ENCODE measurements around the gene KRTAP19-2.
"Not testable (repeated sequence)": the region's sequence is repeated elsewhere in the genome, so short reads cannot be mapped to it uniquely, and the experiment has no call there.

KRTAP19-2 gene

GRCh38 chr21:30487336-30487735 is at the start of gene KRTAP19-2:
Gene KRTAP19-2, minus strand, starts transcription at chr21:30487436. Its CDS starts 88 bp downstream, at chr21:30487348.
- Histone ChIP-seq H3K9me3 (ENCODE audit: insufficient read depth, low read length) (no peaks in the 10 kb centered on the region), H3K36me3 (replicated peaks; ENCODE audit: low read depth, low read length) (no peaks in the 10 kb centered on the region), H2AFZ (ENCODE audit: low read depth, low read length) (no peak within 1 kb of the TSS), H3K4me3 (ENCODE audit: low read length) (no peak within 1 kb of the TSS), H4K20me1 (ENCODE audit: insufficient read depth, low read length) (no peaks in the 10 kb centered on the region), H3K4me2 (ENCODE audit: low read length) (no peak within 1 kb of the TSS), H3K9ac (ENCODE audit: low read length) (no peak within 1 kb of the TSS), H3K27ac (ENCODE audit: low read length) (no peak within 1 kb of the TSS), H3K4me1 (ENCODE audit: low read length) (no peaks in the 10 kb centered on the region), H3K27me3 (ENCODE audit: low read depth, low read length) (no peaks in the 10 kb centered on the region), H3K79me2 (ENCODE audit: low read length) (no peaks in the 10 kb centered on the region)
- TF ChIP-seq CTCF (IDR thresholded peaks at IDR 0.05; ENCODE audit: low read depth, low read length): no peak

- no peaks in the 10 kb centered on the region for H3K79me2 ChIP-seq (ENCODE audit: low read length)
- no peak overlapping the region for H2AFZ ChIP-seq (ENCODE audit: low read depth, low read length)
- H3K9me3 ChIP-seq (ENCODE audit: insufficient read depth, low read length): no peaks in the 10 kb centered on the region
- H3K27me3 ChIP-seq (ENCODE audit: low read depth, low read length): no peaks in the 10 kb centered on the region
- no peaks in the 10 kb centered on the region for H3K4me1 ChIP-seq (ENCODE audit: low read length)
- no peaks in the 10 kb centered on the region for H3K36me3 ChIP-seq (replicated peaks; ENCODE audit: low read depth, low read length)
- no peak overlapping the region for H3K27ac ChIP-seq (ENCODE audit: low read length)
- H3K4me3 ChIP-seq (ENCODE audit: low read length): no peak overlapping the region
- no peak overlapping the region for H3K9ac ChIP-seq (ENCODE audit: low read length)
- H4K20me1 ChIP-seq (ENCODE audit: insufficient read depth, low read length): no peaks in the 10 kb centered on the region
- TF ChIP-seq CTCF (IDR thresholded peaks at IDR 0.05; ENCODE audit: low read depth, low read length): no peak
- no peak for TF ChIP-seq EZH2phosphoT487 (IDR thresholded peaks at IDR 0.05; ENCODE audit: low read depth)
- H3K4me2 ChIP-seq (ENCODE audit: low read length): no peak overlapping the region
These were observed 31.6 kb upstream of the KRTAP19-2 start for GRCh38 chr21:30518876-30519275.

GRCh38 chr21:30515681-30516080 is 28.4 kb upstream of the KRTAP19-2 start:
- Histone ChIP-seq H3K4me3 (ENCODE audit: low read length) (no peak overlapping the region), H4K20me1 (ENCODE audit: insufficient read depth, low read length) (no peaks in the 10 kb centered on the region), H3K4me1 (ENCODE audit: low read length) (no peaks in the 10 kb centered on the region), H3K36me3 (replicated peaks; ENCODE audit: low read depth, low read length) (no peaks in the 10 kb centered on the region), H3K27ac (ENCODE audit: low read length) (no peak overlapping the region), H2AFZ (ENCODE audit: low read depth, low read length) (no peak overlapping the region), H3K79me2 (ENCODE audit: low read length) (no peaks in the 10 kb centered on the region), H3K27me3 (ENCODE audit: low read depth, low read length) (no peaks in the 10 kb centered on the region), H3K4me2 (ENCODE audit: low read length) (no peak overlapping the region), H3K9ac (ENCODE audit: low read length) (no peak overlapping the region), H3K9me3 (ENCODE audit: insufficient read depth, low read length) (no peaks in the 10 kb centered on the region)
- TF ChIP-seq EZH2phosphoT487 (IDR thresholded peaks at IDR 0.05; ENCODE audit: low read depth) (no peak), CTCF (IDR thresholded peaks at IDR 0.05; ENCODE audit: low read depth, low read length) (no peak)

- not testable (repeated sequence) for H3K4me2 ChIP-seq (ENCODE audit: low read length)
These were observed 18.5 kb upstream of the KRTAP19-2 start for GRCh38 chr21:30505621-30506205.

More at GRCh38 chr21:30505621-30506205, 18.5 kb upstream of the KRTAP19-2 start:
- peak; percentile 60 for TF ChIP-seq CTCF (IDR thresholded peaks at IDR 0.05; ENCODE audit: low read depth, low read length)
- H3K27me3 ChIP-seq (ENCODE audit: low read depth, low read length); H3K79me2 ChIP-seq (ENCODE audit: low read length); H3K36me3 ChIP-seq (replicated peaks; ENCODE audit: low read depth, low read length); H3K4me1 ChIP-seq (ENCODE audit: low read length); H3K9ac ChIP-seq (ENCODE audit: low read length); H3K9me3 ChIP-seq (ENCODE audit: insufficient read depth, low read length); H4K20me1 ChIP-seq (ENCODE audit: insufficient read depth, low read length); H3K4me3 ChIP-seq (ENCODE audit: low read length); H2AFZ ChIP-seq (ENCODE audit: low read depth, low read length); H3K27ac ChIP-seq (ENCODE audit: low read length): not testable (repeated sequence)
